ENCODE data around the gene MYH7.

MYH7 gene

DNA sequence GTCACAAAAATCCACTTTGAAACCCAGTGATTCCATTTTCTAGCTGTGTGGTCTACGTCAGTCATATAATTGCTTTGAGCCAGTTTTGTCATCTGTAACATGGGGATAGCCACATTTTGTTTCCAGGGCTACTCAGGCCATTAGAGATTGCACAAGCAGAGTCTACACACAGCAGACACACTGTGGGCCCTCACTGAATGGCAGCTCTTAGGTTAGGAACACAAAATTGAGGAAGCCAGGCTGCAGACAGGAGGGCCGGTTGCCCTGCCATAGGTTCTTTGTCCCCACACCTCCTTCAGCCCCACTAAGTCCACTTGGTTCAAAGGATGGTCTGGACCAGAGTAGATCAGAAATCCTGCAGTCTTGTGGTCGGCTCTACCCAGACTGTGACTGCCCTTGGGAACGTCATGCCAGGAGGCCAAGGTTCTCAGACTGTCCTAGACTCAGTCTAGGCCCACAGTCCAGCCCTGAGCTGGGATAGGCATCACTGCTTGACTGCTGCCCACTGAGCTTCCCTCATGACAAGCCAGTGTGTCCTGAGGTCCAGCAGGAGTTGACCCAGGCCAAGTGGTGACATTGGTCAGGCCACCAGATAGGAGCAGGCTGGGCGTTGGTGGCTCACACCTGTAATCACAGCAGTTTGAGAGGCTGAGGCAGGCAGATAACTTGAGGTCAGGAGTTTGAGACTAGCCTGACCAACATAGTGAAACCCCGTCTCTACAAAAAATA lies 3.8 kb upstream of the MYH7 start:
- Histone ChIP-seq H3K9me3 (ENCODE audit: control insufficient read depth in 5 of 5, low read length in 5 of 5) (no peaks in the 10 kb centered on the region), H3K27ac (ENCODE audit: low read depth, low read length) (no peak overlapping the region), H3K27me3 (ENCODE audit: control insufficient read depth in 5 of 5, insufficient read depth in 4 of 5, low read length in 5 of 5) (peaks cover 0 to 13% (median 0%) of the 10 kb centered on the region in 5 donors), H3K36me3 (ENCODE audit: control insufficient read depth in 5 of 5, insufficient read depth in 5 of 5, low read length in 5 of 5) (no peaks in the 10 kb centered on the region), H3K9ac (ENCODE audit: low read length in 5 of 5) (no peak overlapping the region), H3K4me3 (ENCODE audit: low read depth in 1 of 5, low read length in 5 of 5) (no peak overlapping the region), H3K4me1 (ENCODE audit: control insufficient read depth in 5 of 5, insufficient read depth in 5 of 5, low read length in 5 of 5) (no peaks in the 10 kb centered on the region)

DNA sequence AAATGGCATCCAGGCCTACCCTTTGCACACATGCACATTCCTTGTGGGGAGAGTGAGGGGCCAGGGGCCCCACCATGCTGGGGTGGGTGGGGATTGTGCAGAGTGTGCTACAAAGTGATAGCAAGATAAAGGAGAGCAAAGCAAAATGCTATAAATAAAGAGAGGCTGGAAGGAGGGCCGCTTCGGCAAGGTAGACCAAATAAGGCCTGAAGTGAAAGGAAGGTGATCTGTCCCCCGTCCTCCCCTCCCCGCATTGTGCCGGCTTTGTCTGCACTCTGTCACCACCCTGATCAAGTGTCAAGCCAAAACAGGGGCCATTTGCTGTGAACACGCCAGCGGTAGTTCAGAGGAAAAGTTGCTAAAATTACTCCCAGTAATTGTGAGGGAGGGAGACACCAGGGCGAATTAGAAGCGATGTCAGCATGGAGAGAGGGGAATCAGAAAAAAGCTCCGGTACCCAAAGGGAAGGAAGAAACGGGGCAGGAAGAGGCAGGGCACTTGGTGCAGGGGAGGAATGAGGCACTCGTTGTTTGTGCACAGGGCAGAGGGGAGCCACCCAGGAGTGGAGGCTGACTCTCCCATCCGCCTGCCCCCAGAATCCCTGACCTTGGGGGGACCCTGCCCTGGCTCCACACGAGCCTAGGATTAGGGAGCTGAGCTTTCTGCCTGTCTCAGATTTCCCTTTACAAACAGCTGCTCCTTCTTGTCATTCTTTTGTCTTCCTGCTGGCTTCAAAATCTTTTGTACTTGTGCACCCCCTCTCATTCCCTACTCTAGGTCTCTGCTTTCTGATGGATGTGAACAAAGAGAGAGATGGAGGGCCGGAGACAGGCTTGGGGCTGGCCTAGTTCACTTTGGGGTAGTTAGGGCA lies 2.9 kb upstream of the MYH7 start:
- Histone ChIP-seq H3K4me1 (ENCODE audit: control insufficient read depth in 5 of 5, insufficient read depth in 5 of 5, low read length in 5 of 5) (no peaks in the 10 kb centered on the region), H3K27ac (ENCODE audit: low read depth, low read length) (no peak overlapping the region), H3K9ac (ENCODE audit: low read length in 5 of 5) (no peak overlapping the region)

DNA sequence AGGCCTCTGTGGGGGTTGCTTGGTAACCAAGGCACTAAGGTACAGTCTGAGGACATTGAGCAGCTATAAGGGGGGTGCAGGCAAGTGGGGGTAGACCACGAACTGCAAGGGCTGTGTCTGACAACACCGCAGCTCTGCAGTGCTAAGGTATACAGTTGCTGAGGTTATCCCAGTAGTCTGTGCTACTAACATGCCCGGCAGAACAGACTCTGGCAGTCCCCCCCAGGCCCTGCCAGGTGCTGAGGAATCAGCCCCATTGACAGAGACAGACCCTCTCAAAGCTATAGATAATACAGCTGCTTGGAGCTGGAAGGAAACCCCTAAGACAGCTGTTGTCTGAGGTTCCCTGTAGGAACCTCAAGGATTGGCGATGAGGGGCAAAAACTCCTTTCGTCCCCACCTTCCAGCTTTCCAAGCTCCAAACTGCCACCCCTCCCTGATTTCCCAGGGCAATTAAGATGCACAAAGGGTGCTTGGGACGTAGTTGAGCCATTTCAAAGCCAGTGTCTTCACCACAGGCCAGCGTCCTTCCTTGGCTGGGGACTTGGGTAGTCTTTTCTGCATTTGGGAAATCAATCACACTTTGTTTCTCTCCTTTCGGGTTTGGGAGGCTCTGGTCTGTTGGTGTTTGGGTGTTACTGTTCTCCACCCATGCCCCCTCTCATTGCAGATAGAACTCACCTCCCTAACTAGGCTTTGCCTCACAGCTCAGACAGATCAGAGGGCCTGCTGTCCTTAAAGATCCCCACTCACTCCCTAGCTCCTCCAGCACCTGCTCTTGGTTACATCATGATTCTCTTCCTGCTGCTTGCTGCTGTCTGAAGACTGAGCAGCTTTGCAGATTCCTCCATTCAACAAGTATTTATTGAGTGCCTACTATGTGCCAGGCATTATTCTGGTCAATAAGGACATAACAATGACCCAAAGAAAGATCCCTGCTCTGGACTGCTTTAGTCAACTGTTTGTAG lies 2.0 kb upstream of the MYH7 start:
- H3K9me3 ChIP-seq (ENCODE audit: control insufficient read depth in 5 of 5, low read length in 5 of 5): no peaks in the 10 kb centered on the region
- no peaks in the 10 kb centered on the region for H3K36me3 ChIP-seq (ENCODE audit: control insufficient read depth in 5 of 5, insufficient read depth in 5 of 5, low read length in 5 of 5)
- no peak overlapping the region for H3K4me3 ChIP-seq (ENCODE audit: low read depth in 1 of 5, low read length in 5 of 5)
- no peak overlapping the region for H3K27ac ChIP-seq (ENCODE audit: low read depth, low read length)
- H3K27me3 ChIP-seq (ENCODE audit: control insufficient read depth in 5 of 5, insufficient read depth in 4 of 5, low read length in 5 of 5): peaks cover 0 to 14% (median 0%) of the 10 kb centered on the region in 5 donors
- H3K4me1 ChIP-seq (ENCODE audit: control insufficient read depth in 5 of 5, insufficient read depth in 5 of 5, low read length in 5 of 5): no peaks in the 10 kb centered on the region
- H3K9ac ChIP-seq (ENCODE audit: low read length in 5 of 5): no peak overlapping the region

More for the DNA sequence above, 2.9 kb upstream of the MYH7 start:
- no peaks in the 10 kb centered on the region for H3K9me3 ChIP-seq (ENCODE audit: control insufficient read depth in 5 of 5, low read length in 5 of 5)
- no peaks in the 10 kb centered on the region for H3K36me3 ChIP-seq (ENCODE audit: control insufficient read depth in 5 of 5, insufficient read depth in 5 of 5, low read length in 5 of 5)
- no peak overlapping the region for H3K4me3 ChIP-seq (ENCODE audit: low read depth in 1 of 5, low read length in 5 of 5)
- H3K27me3 ChIP-seq (ENCODE audit: control insufficient read depth in 5 of 5, insufficient read depth in 4 of 5, low read length in 5 of 5): peaks cover 0 to 16% (median 0%) of the 10 kb centered on the region in 5 donors

- Histone ChIP-seq H3K4me1 (ENCODE audit: control insufficient read depth in 5 of 5, insufficient read depth in 5 of 5, low read length in 5 of 5) (no peaks in the 10 kb centered on the region), H3K27me3 (ENCODE audit: control insufficient read depth in 5 of 5, insufficient read depth in 4 of 5, low read length in 5 of 5) (peaks cover 0 to 11% (median 0%) of the 10 kb centered on the region in 5 donors), H3K9me3 (ENCODE audit: control insufficient read depth in 5 of 5, low read length in 5 of 5) (no peaks in the 10 kb centered on the region), H3K27ac (ENCODE audit: low read depth, low read length) (no peak overlapping the region), H3K9ac (ENCODE audit: low read length in 5 of 5) (no peak overlapping the region), H3K4me3 (ENCODE audit: low read depth in 1 of 5, low read length in 5 of 5) (no peak overlapping the region), H3K36me3 (ENCODE audit: control insufficient read depth in 5 of 5, insufficient read depth in 5 of 5, low read length in 5 of 5) (no peaks in the 10 kb centered on the region)
These were observed 1.1 kb upstream of the MYH7 start for GRCh38 chr14:23436327-23437132.

DNA sequence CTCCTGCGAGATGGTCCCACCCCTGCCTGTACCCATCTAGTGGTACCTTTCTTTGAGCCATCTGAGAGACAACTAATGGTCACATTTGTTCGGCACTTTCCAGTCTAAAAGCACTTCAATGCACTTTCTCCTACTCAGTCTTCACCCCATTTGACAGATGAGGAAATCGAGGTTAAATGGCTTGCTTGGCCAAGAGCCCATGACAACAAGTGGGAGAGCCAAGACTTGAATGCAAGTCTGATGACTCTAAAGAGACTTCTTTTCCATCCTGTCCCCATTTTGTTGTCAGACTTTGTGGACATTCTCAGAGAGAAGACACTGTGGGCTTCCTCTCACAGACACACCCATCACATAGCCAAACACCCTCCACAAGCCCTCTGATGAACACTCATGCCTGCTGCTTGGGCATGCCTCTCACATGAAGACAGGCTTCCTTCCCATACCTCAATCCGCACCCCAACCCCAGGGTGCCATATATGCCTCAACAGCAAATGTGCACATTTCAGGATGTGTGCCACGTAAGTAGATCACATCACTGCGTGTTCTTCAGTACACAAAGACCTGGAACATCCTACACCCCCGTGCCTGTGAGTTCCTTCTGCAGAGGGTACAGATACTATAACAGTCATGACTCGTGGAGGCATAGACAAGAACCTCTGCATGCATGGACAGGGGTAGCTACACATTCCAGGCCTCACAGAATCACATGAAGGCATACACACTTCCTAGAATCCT lies 805 bp downstream of the MYH7 start:
- Histone ChIP-seq H3K9me3 (ENCODE audit: control insufficient read depth in 5 of 5, low read length in 5 of 5) (no peaks in the 10 kb centered on the region), H3K9ac (ENCODE audit: low read length in 5 of 5) (no peak overlapping the region), H3K27me3 (ENCODE audit: control insufficient read depth in 5 of 5, insufficient read depth in 4 of 5, low read length in 5 of 5) (peaks cover 0 to 21% (median 0%) of the 10 kb centered on the region in 5 donors), H3K36me3 (ENCODE audit: control insufficient read depth in 5 of 5, insufficient read depth in 5 of 5, low read length in 5 of 5) (no peaks in the 10 kb centered on the region), H3K27ac (ENCODE audit: low read depth, low read length) (no peak overlapping the region), H3K4me1 (ENCODE audit: control insufficient read depth in 5 of 5, insufficient read depth in 5 of 5, low read length in 5 of 5) (no peaks in the 10 kb centered on the region), H3K4me3 (ENCODE audit: low read depth in 1 of 5, low read length in 5 of 5) (no peak overlapping the region)

GRCh38 chr14:23433457-23433856 lies 2.0 kb downstream of the MYH7 start:
- Histone ChIP-seq H3K27me3 (ENCODE audit: control insufficient read depth in 5 of 5, insufficient read depth in 4 of 5, low read length in 5 of 5) (peaks cover 0 to 19% (median 4%) of the 10 kb centered on the region in 5 donors), H3K9ac (ENCODE audit: low read length in 5 of 5) (no peak overlapping the region), H3K27ac (ENCODE audit: low read depth, low read length) (no peak overlapping the region), H3K36me3 (ENCODE audit: control insufficient read depth in 5 of 5, insufficient read depth in 5 of 5, low read length in 5 of 5) (no peaks in the 10 kb centered on the region), H3K9me3 (ENCODE audit: control insufficient read depth in 5 of 5, low read length in 5 of 5) (no peaks in the 10 kb centered on the region), H3K4me1 (ENCODE audit: control insufficient read depth in 5 of 5, insufficient read depth in 5 of 5, low read length in 5 of 5) (no peaks in the 10 kb centered on the region), H3K4me3 (ENCODE audit: low read depth in 1 of 5, low read length in 5 of 5) (no peak overlapping the region)

DNA sequence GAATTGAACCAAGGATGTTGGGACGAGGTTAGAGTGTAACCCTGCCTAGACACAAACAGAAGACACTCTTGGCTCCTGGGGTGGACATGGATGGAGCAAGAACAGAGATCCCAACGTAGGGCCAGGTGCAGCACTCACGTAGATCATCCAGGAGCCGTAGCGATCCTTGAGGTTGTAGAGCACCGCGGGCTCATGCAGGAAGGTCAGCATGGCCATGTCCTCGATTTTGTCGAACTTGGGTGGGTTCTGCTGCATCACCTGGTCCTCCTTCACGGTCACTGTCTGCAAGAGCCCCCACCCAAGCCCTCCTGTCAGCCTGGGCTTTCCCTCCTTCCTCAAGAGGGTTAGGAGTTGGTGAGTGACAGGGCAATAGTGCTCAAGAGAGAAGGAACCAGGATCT lies 2.5 kb downstream of the MYH7 start:
- Histone ChIP-seq H3K4me1 (ENCODE audit: control insufficient read depth in 5 of 5, insufficient read depth in 5 of 5, low read length in 5 of 5) (no peaks in the 10 kb centered on the region), H3K4me3 (ENCODE audit: low read depth in 1 of 5, low read length in 5 of 5) (no peak overlapping the region), H3K9me3 (ENCODE audit: control insufficient read depth in 5 of 5, low read length in 5 of 5) (no peaks in the 10 kb centered on the region), H3K9ac (ENCODE audit: low read length in 5 of 5) (no peak overlapping the region), H3K27me3 (ENCODE audit: control insufficient read depth in 5 of 5, insufficient read depth in 4 of 5, low read length in 5 of 5) (peaks cover 0 to 19% (median 4%) of the 10 kb centered on the region in 5 donors), H3K27ac (ENCODE audit: low read depth, low read length) (no peak overlapping the region), H3K36me3 (ENCODE audit: control insufficient read depth in 5 of 5, insufficient read depth in 5 of 5, low read length in 5 of 5) (no peaks in the 10 kb centered on the region)

GRCh38 chr14:23432102-23432925 lies 3.1 kb downstream of the MYH7 start:
- no peak overlapping the region for H3K27ac ChIP-seq (ENCODE audit: low read depth, low read length)
- no peak overlapping the region for H3K4me3 ChIP-seq (ENCODE audit: low read depth in 1 of 5, low read length in 5 of 5)
- H3K9ac ChIP-seq (ENCODE audit: low read length in 5 of 5): no peak overlapping the region
- no peaks in the 10 kb centered on the region for H3K9me3 ChIP-seq (ENCODE audit: control insufficient read depth in 5 of 5, low read length in 5 of 5)
- H3K4me1 ChIP-seq (ENCODE audit: control insufficient read depth in 5 of 5, insufficient read depth in 5 of 5, low read length in 5 of 5): no peaks in the 10 kb centered on the region
- peaks cover 0 to 19% (median 4%) of the 10 kb centered on the region in 5 donors for H3K27me3 ChIP-seq (ENCODE audit: control insufficient read depth in 5 of 5, insufficient read depth in 4 of 5, low read length in 5 of 5)
- H3K36me3 ChIP-seq (ENCODE audit: control insufficient read depth in 5 of 5, insufficient read depth in 5 of 5, low read length in 5 of 5): no peaks in the 10 kb centered on the region

Data from subcutaneous abdominal adipose tissue (tissue), 5 donors.